B cell (primary cell): ENCODE data around the gene CLASRP. TPM values are rescaled to one million over a fixed set of nuclear protein-coding genes. Genes with fewer than 3 reads are reported as not detected.
A peak's percentile ranks its signal among the peaks of the same experiment; 100 is the strongest.

Source experiments
- ATAC-seq: fragments of 200-7000 bp; cut with Tn5 transposase; one replicate; pipeline ENCODE4 v1.10.0; 2021; ENCODE audit warnings: low read depth, mild to moderate bottlenecking, moderate number of reproducible peaks, moderate library complexity
- CTCF ChIA-PET: fragments of 350-600 bp; sonication (Branson Sonifier 250); formaldehyde crosslinking; loops from one replicate; lab custom pipeline; 2021; ENCODE audit warnings: antibody characterized with exemption, inconsistent platforms; lab: Charles Lee
- POLR2A ChIA-PET: fragments of 350-600 bp; sonication (Branson Sonifier 250); formaldehyde crosslinking; loops from one replicate; lab custom pipeline; 2021; ENCODE audit warnings: antibody characterized with exemption; lab: Charles Lee
- DNase-seq: peaks from one replicate; pipeline ENCODE4 v3.0.0; 2013
- H2AFZ ChIP-seq: 2 replicates; pipeline ENCODE4 v1.6.1; 2012; ENCODE audit warnings: mild to moderate bottlenecking, low read depth, low read length; ENCODE audit not compliant: insufficient read depth, poor library complexity, severe bottlenecking
- H3K27ac ChIP-seq, 2 donors: 1 replicate in 1 of 2; 2 replicates in 1 of 2; pipeline ENCODE4 v1.5.1; 2012 to 2013; ENCODE audit warnings: low read length in 2 of 2, mild to moderate bottlenecking in 2 of 2, moderate library complexity in 1 of 2
- H3K27me3 ChIP-seq, 4 experiments: fragments of 200-600 bp in 1 of 4; sonication (generic) in 1 of 4; replicated peaks in 1 of 4; 1 replicate in 2 of 4; 2 replicates in 2 of 4; pipeline versions ENCODE4 v1.6.1 to v1.7.0; 2013 to 2016; ENCODE audit warnings: low read length in 3 of 4, mild to moderate bottlenecking in 2 of 4, mixed read lengths in 1 of 4, moderate library complexity in 1 of 4; ENCODE audit not compliant: insufficient read depth in 4 of 4, control insufficient read depth in 3 of 4; ENCODE audit errors: control extremely low read depth in 1 of 4
- H3K36me3 ChIP-seq, 2 experiments: replicated peaks in 1 of 2; 1 replicate in 1 of 2; 2 replicates in 1 of 2; pipeline versions ENCODE4 v1.6.1 to v1.7.1; 2013; ENCODE audit warnings: low read length in 1 of 2; ENCODE audit not compliant: insufficient read depth in 2 of 2, control insufficient read depth in 1 of 2; ENCODE audit errors: control extremely low read depth in 1 of 2, extremely low read depth in 1 of 2
- H3K4me1 ChIP-seq, 2 donors: fragments of 200-600 bp in 1 of 2; sonication (generic) in 1 of 2; 1 replicate in 1 of 2; 2 replicates in 1 of 2; pipeline versions ENCODE4 v1.5.1 to v1.6.1; 2013 to 2017; ENCODE audit warnings: low read length in 2 of 2; ENCODE audit not compliant: control insufficient read depth in 2 of 2, insufficient read depth in 2 of 2
- H3K4me2 ChIP-seq: replicated peaks from 2 replicates; pipeline ENCODE3; 2012; ENCODE audit warnings: mild to moderate bottlenecking, low read depth, low read length; ENCODE audit not compliant: poor library complexity, severe bottlenecking
- H3K4me3 ChIP-seq, 5 experiments: fragments of 200-600 bp in 1 of 5; sonication (generic) in 1 of 5; 1 replicate in 3 of 5; 2 replicates in 2 of 5; pipeline versions ENCODE4 v1.5.1 to v1.7.0; 2011 to 2016; ENCODE audit warnings: low read length in 4 of 5, mild to moderate bottlenecking in 4 of 5, low read depth in 2 of 5, control low read depth in 1 of 5, moderate library complexity in 1 of 5; ENCODE audit not compliant: insufficient read depth in 1 of 5; ENCODE audit errors: control extremely low read depth in 1 of 5, extremely low read depth in 1 of 5
- H3K79me2 ChIP-seq: fragments of 200-600 bp; sonication (generic); one replicate; pipeline ENCODE4 v1.6.0; 2016; ENCODE audit warnings: low read length; ENCODE audit not compliant: control insufficient read depth, insufficient read depth
- H3K9ac ChIP-seq: fragments of 200-600 bp; sonication (generic); 2 replicates; pipeline ENCODE4 v1.6.1; 2017; ENCODE audit warnings: mild to moderate bottlenecking, low read length, moderate library complexity
- H3K9me3 ChIP-seq, 3 donors: one replicate each; pipeline versions ENCODE4 v1.6.1 to v1.7.1; 2013; ENCODE audit warnings: low read length in 2 of 3; ENCODE audit not compliant: control insufficient read depth in 2 of 3, insufficient read depth in 1 of 3; ENCODE audit errors: control extremely low read depth in 1 of 3
- H4K20me1 ChIP-seq: 2 replicates; pipeline ENCODE4 v1.6.0; 2012; ENCODE audit warnings: mild to moderate bottlenecking, low read length; ENCODE audit not compliant: insufficient read depth, control insufficient read depth, poor library complexity, severe bottlenecking
- H3K27ac Mint-ChIP-seq: one replicate; pipeline ENCODE4 v1.8.0; 2021; ENCODE audit warnings: mixed read lengths
- H3K27me3 Mint-ChIP-seq: one replicate; pipeline ENCODE4 v1.8.0; 2021; ENCODE audit warnings: mixed read lengths
- H3K4me1 Mint-ChIP-seq: one replicate; pipeline ENCODE4 v1.8.0; 2021; ENCODE audit warnings: mixed read lengths
- H3K4me3 Mint-ChIP-seq: one replicate; pipeline ENCODE4 v1.8.0; 2021; ENCODE audit warnings: mixed read lengths
- H3K9me3 Mint-ChIP-seq: one replicate; pipeline ENCODE4 v1.8.0; 2022; ENCODE audit warnings: mixed read lengths; ENCODE audit not compliant: insufficient read depth
- EZH2 ChIP-seq: IDR thresholded peaks from 2 replicates; pipeline ENCODE4 v1.6.1; 2012; ENCODE audit warnings: borderline replicate concordance, low read depth, mild to moderate bottlenecking, moderate library complexity, low read length; ENCODE audit not compliant: insufficient read depth, poor library complexity, severe bottlenecking
- WGBS: methylation state at CpG from one replicate; pipeline ENCODE4 v1.1.5; 2013; ENCODE audit warnings: missing lambda C conversion rate; ENCODE audit not compliant: insufficient coverage; 5-methylcytosine and 5-hydroxymethylcytosine counted together
- intact Hi-C: fragments of 100-400 bp; cut with micrococcal nuclease; formaldehyde crosslinking; loops from one replicate; pipeline ENCODE4 v1.10.0; 2022
- polyA plus RNA-seq: library from polyadenylated mRNA; depleted of rRNA; stranded (reverse); fragments of >200 nt; gene quantifications from 2 replicates; pipeline ENCODE4 v1.2.3, GENCODE V29; 2012
- total RNA-seq, 2 donors: library from RNA; stranded (reverse); fragments of 120-200 nt in 1 of 2; gene quantifications; 1 replicate in 1 of 2; 2 replicates in 1 of 2; pipeline versions ENCODE4 v1.2.3 to v1.2.4, GENCODE V29; 2013 to 2022
- TF ChIP-seq, protein P1 (sequence below): fragments of 200-600 bp; IDR thresholded peaks from one replicate; pipeline ENCODE4 v1.8.0; 2022; ENCODE audit warnings: antibody characterized with exemption, mild to moderate bottlenecking

The CLASRP gene
- total and polyA plus RNA-seq, 2 donors (not counting 1 experiment from before 2014, with no cell fraction given), result 234 to 285 TPM

DNA sequence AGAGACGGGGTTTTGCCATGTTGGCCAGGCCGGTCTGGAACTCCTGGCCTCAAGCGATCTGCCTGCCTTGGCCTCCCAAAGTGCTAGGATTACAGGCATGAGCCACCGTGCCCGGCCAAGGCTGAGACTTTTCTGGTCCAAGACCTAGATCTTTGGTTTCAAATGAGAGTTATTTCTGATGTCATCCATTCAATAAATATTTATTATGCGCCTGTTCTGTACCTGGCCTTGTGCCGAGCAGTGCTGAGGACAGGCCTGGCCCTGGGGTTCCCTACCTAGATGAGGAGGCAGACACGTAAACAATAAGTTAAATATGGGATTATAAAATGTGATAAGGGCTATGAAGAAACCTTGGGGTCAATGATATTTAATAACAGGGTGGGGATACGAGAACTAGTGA is 33.1 kb upstream of the CLASRP start:
- TF ChIP-seq EZH2, result no peak
- TF ChIP-seq, protein P1, sequence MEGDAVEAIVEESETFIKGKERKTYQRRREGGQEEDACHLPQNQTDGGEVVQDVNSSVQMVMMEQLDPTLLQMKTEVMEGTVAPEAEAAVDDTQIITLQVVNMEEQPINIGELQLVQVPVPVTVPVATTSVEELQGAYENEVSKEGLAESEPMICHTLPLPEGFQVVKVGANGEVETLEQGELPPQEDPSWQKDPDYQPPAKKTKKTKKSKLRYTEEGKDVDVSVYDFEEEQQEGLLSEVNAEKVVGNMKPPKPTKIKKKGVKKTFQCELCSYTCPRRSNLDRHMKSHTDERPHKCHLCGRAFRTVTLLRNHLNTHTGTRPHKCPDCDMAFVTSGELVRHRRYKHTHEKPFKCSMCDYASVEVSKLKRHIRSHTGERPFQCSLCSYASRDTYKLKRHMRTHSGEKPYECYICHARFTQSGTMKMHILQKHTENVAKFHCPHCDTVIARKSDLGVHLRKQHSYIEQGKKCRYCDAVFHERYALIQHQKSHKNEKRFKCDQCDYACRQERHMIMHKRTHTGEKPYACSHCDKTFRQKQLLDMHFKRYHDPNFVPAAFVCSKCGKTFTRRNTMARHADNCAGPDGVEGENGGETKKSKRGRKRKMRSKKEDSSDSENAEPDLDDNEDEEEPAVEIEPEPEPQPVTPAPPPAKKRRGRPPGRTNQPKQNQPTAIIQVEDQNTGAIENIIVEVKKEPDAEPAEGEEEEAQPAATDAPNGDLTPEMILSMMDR, result no peak
- no peaks in the 10 kb centered on the region for H3K9me3 ChIP-seq
- POLR2A ChIA-PET, result no interaction called here
- no peaks in the 10 kb centered on the region for H3K9me3 Mint-ChIP-seq
- H3K4me3 ChIP-seq, result no peak overlapping the region
- H3K27ac ChIP-seq, result no peak overlapping the region
- no peak overlapping the region for H3K4me2 ChIP-seq
- H3K4me1 Mint-ChIP-seq, result peaks cover 35% of the 10 kb centered on the region
- peaks cover 15 to 20% of the 10 kb centered on the region in 2 donors for H3K4me1 ChIP-seq
- no peak overlapping the region for H3K27ac Mint-ChIP-seq
- ATAC-seq, result no peak
- H3K4me3 Mint-ChIP-seq, result no peak overlapping the region
- H3K27me3 ChIP-seq, result no peaks in the 10 kb centered on the region
- no peak overlapping the region for H3K9ac ChIP-seq
- peaks cover 3 to 40% of the 10 kb centered on the region in 2 experiments for H3K36me3 ChIP-seq
- WGBS, result 96% methylated on average over 5 of the region's 9 CpGs
- CTCF ChIA-PET, result interaction anchor here (0.9 to 1.8 kb wide), 2 partner anchors 54 kb away, joined by 3 read pairs; no protein-coding TSS in a partner anchor
- intact Hi-C loops, result no loop called here
- no peaks in the 10 kb centered on the region for H3K27me3 Mint-ChIP-seq
- no peak for DNase-seq
- H2AFZ ChIP-seq, result no peak overlapping the region
- peaks cover 65% of the 10 kb centered on the region for H3K79me2 ChIP-seq
- H4K20me1 ChIP-seq, result peaks cover 58% of the 10 kb centered on the region

DNA sequence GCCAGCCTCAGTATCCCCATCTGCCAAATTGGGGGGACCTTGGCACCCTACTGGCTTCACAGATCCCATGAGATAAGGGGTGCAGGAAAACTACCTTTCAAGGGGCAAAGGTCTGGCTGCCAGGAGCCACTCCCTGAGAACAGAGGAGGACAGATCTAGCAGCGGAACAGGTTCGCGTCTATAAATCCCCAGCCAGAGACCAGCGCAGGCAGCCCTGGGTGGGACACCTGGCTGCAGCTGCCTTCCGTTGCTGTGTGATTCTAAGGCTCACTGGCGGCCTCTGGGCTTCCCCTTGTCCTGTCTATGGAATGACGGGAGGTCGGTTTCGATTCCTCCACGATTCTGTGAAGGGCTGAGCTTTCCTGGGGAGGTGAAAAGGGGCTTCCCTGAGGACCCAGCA is 30.3 kb upstream of the CLASRP start:
- H4K20me1 ChIP-seq, result peaks cover 45% of the 10 kb centered on the region
- H3K27me3 Mint-ChIP-seq, result no peaks in the 10 kb centered on the region
- H3K4me3 Mint-ChIP-seq, result no peak overlapping the region
- H3K9me3 Mint-ChIP-seq, result no peaks in the 10 kb centered on the region
- H3K4me1 ChIP-seq, result peaks cover 4 to 8% of the 10 kb centered on the region in 2 donors
- ATAC-seq (no peak), DNase-seq (no peak)
- peak overlapping the region; percentile 20 for H3K27ac Mint-ChIP-seq
- H3K36me3 ChIP-seq, result peaks cover 1 to 50% of the 10 kb centered on the region in 2 experiments
- ChIA-PET CTCF (no interaction called here), POLR2A (no interaction called here)
- H3K9me3 ChIP-seq, result no peaks in the 10 kb centered on the region
- no peak overlapping the region for H3K27ac ChIP-seq
- peaks cover 51% of the 10 kb centered on the region for H3K79me2 ChIP-seq
- intact Hi-C loops, result no loop called here
- no peaks in the 10 kb centered on the region for H3K27me3 ChIP-seq
- H3K4me1 Mint-ChIP-seq, result peaks cover 21% of the 10 kb centered on the region
- WGBS, result 95% methylated on average over 6 of the region's 10 CpGs
- TF ChIP-seq, protein P1, result no peak
- no peak for TF ChIP-seq EZH2
- H3K9ac ChIP-seq, result no peak overlapping the region
- H3K4me2 ChIP-seq, result no peak overlapping the region
- H3K4me3 ChIP-seq, result no peak overlapping the region
- no peak overlapping the region for H2AFZ ChIP-seq
